ENCODE results near the gene GET4. TPM values are rescaled to one million over a fixed set of nuclear protein-coding genes. Genes with fewer than 3 reads are reported as not detected.

The GET4 gene
- total RNA-seq, 1 donor, result 17.7 TPM

- H3K27me3 ChIP-seq (ENCODE audit: insufficient read depth, low read length), result peaks cover 12% of the 10 kb centered on the region
- H3K27ac ChIP-seq (ENCODE audit: low read depth, low read length), result no peak overlapping the region
- no peak overlapping the region for H2AFZ ChIP-seq (ENCODE audit: low read length)
- no peak overlapping the region for H3K4me3 ChIP-seq (ENCODE audit: insufficient read depth, low read length)
- no peaks in the 10 kb centered on the region for H4K20me1 ChIP-seq (ENCODE audit: insufficient read depth, low read length)
- H3K36me3 ChIP-seq (ENCODE audit: insufficient read depth, low read length), result no peaks in the 10 kb centered on the region
- no peaks in the 10 kb centered on the region for H3K79me2 ChIP-seq (ENCODE audit: insufficient read depth, low read length)
- H3K4me1 ChIP-seq (ENCODE audit: insufficient read depth, low read length), result no peaks in the 10 kb centered on the region
- no peak for DNase-seq (ENCODE audit: insufficient read length, low spot score, missing footprints)
- H3K9me3 ChIP-seq (ENCODE audit: low read depth, low read length), result no peaks in the 10 kb centered on the region
- no peak for TF ChIP-seq CTCF (IDR thresholded peaks at IDR 0.05; ENCODE audit: extremely low read depth, low read depth, low read length)
- no peak overlapping the region for H3K4me2 ChIP-seq (ENCODE audit: insufficient read depth, low read length)
Measured at GRCh38 chr7:914521-915194, 38.3 kb downstream of the GET4 start.

- Histone ChIP-seq H4K20me1 (ENCODE audit: insufficient read depth, low read length) (no peaks in the 10 kb centered on the region), H3K79me2 (ENCODE audit: insufficient read depth, low read length) (no peaks in the 10 kb centered on the region), H3K27me3 (ENCODE audit: insufficient read depth, low read length) (peaks cover 5% of the 10 kb centered on the region), H3K4me3 (ENCODE audit: insufficient read depth, low read length) (no peak overlapping the region), H3K27ac (ENCODE audit: low read depth, low read length) (no peak overlapping the region), H3K36me3 (ENCODE audit: insufficient read depth, low read length) (no peaks in the 10 kb centered on the region), H3K4me1 (ENCODE audit: insufficient read depth, low read length) (no peaks in the 10 kb centered on the region), H3K9me3 (ENCODE audit: low read depth, low read length) (no peaks in the 10 kb centered on the region), H3K4me2 (ENCODE audit: insufficient read depth, low read length) (no peak overlapping the region), H2AFZ (ENCODE audit: low read length) (no peak overlapping the region)
- no peak for DNase-seq (ENCODE audit: insufficient read length, low spot score, missing footprints)
- no peak for TF ChIP-seq CTCF (IDR thresholded peaks at IDR 0.05; ENCODE audit: extremely low read depth, low read depth, low read length)
Measured at GRCh38 chr7:915291-916218, 39.2 kb downstream of the GET4 start.

- peaks cover 5% of the 10 kb centered on the region for H3K27me3 ChIP-seq (ENCODE audit: insufficient read depth, low read length)
- H3K36me3 ChIP-seq (ENCODE audit: insufficient read depth, low read length), result no peaks in the 10 kb centered on the region
- no peaks in the 10 kb centered on the region for H3K4me1 ChIP-seq (ENCODE audit: insufficient read depth, low read length)
- no peak overlapping the region for H2AFZ ChIP-seq (ENCODE audit: low read length)
- no peak overlapping the region for H3K4me2 ChIP-seq (ENCODE audit: insufficient read depth, low read length)
- H4K20me1 ChIP-seq (ENCODE audit: insufficient read depth, low read length), result no peaks in the 10 kb centered on the region
- no peak for DNase-seq (ENCODE audit: insufficient read length, low spot score, missing footprints)
- H3K79me2 ChIP-seq (ENCODE audit: insufficient read depth, low read length), result no peaks in the 10 kb centered on the region
- H3K9me3 ChIP-seq (ENCODE audit: low read depth, low read length), result no peaks in the 10 kb centered on the region
- no peak overlapping the region for H3K27ac ChIP-seq (ENCODE audit: low read depth, low read length)
- no peak overlapping the region for H3K4me3 ChIP-seq (ENCODE audit: insufficient read depth, low read length)
- TF ChIP-seq CTCF (IDR thresholded peaks at IDR 0.05; ENCODE audit: extremely low read depth, low read depth, low read length), result no peak
Measured at GRCh38 chr7:916291-916941, 40.1 kb downstream of the GET4 start.

Measured in osteoblast (primary cell).